DMS 273 (cell line): ENCODE measurements around the gene RNF187.
A peak's percentile ranks its signal among the peaks of the same experiment; 100 is the strongest.
"Not testable (repeated sequence)": the region's sequence is repeated elsewhere in the genome, so short reads cannot be mapped to it uniquely, and the experiment has no call there.

ENCODE experiments used
- DNase-seq: peaks from one replicate; lab custom pipeline; 2025; ENCODE audit not compliant: unreplicated experiment; lab: John Stamatoyannopoulos, UW

The RNF187 gene

GRCh38 chr1:228486596-228487335, 416 bp upstream of the RNF187 start:
- DNase-seq = peak; percentile 93

DNA sequence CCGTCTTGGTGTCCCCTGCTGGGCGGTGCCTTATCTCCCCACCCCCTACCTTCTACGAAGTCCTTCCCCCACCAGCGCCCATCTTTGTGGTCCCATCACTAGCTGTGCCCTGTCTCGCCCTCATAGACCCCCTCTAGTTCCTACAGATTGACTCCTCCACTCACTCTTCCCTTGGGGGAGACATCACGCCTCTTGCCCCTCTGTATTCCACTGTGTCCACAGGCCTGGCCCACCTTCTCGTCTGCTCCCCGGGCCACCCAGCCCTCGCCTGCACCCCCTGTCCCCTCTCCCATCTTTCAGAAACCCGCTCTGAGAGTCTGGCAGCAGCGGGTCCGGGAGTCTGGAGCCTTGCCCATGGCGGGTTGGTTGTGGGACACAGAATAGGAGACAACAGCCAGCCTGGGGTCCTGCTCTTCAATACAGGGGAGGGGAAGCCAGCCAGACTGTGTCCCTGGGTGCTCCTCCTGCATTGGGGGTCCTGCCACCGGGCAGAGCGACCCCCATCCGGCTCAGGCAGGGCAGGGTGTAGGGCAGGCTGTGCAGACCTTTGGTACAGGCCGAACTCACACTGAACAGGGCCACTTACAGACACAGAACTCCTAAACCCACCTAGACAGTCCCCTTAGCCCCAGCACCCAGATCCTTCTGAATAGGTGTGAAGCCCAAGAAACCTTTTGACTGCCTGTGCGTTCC, 1.1 kb downstream of the RNF187 start:
- DNase-seq = peak; percentile 42

- DNase-seq = no peak
Observed at GRCh38 chr1:228488818-228489674, 1.9 kb downstream of the RNF187 start.

GRCh38 chr1:228490120-228491078, 3.2 kb downstream of the RNF187 start:
- DNase-seq = peak; percentile 59

- no peak for DNase-seq
Observed at GRCh38 chr1:228493141-228494043, 6.2 kb downstream of the RNF187 start.

- DNase-seq = no peak
Observed at GRCh38 chr1:228494044-228494353, 6.8 kb downstream of the RNF187 start.

GRCh38 chr1:228494391-228494790, 7.2 kb downstream of the RNF187 start:
- DNase-seq = no peak

DNA sequence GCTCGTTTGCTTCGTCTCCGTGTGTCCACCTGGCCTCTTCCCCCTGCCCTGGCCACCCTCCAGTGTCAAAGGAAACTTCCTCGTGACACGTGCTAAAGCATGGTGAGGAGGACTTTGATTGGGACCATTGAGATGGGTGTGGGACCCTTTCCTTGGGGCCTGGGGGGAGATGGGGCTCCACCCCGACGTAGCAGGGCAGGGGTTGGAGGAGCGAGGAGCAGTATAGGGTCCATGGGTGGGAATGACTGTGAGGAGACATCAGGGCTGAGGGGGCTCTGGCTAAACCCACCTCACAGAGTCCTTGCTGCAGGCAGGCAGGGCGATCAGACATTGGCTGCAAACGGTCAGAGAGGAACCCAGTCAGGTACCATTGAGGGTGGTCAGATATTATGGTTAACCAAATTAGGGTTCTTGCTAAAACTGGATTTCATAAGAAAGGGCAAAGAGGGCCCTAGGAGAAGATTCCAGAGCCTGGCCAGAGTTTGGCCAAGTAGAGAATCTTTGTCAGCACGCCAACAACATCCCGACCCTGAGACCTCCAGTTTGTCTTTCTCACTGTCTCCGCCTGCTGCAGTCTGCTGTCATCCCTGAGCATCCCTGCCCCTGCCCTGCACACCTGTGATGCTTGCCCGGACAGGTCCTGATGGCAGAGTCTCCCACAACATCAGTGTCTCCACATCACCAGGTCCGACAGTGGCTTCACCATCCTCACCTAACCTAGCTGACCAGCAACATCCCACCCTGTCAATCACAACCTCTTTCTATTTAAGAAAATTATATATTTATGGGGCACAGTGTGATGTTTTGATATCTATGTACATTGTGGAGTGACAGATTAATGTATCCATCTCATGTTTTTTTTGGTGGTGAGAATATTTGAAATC, 8.0 kb downstream of the RNF187 start:
- DNase-seq = no peak

DNA sequence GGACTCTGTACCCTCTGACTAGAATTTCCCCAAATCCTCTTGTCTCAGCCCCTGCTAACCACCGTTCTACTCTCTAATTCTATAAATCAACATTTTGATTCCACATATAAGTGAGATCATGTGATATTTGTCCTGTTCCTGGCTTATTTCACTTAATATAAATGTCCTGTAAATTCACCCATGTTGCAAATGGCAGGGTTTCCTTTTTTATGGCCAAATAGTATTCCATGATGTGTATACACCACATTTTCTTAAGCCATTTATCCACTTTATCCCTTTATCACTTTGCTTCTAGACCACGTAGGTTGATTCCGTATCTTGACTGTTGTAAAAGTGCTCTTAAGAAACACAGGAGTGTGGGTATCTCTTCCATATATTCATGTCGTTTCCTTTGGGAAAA, 8.9 kb downstream of the RNF187 start:
- DNase-seq = no peak

DNA sequence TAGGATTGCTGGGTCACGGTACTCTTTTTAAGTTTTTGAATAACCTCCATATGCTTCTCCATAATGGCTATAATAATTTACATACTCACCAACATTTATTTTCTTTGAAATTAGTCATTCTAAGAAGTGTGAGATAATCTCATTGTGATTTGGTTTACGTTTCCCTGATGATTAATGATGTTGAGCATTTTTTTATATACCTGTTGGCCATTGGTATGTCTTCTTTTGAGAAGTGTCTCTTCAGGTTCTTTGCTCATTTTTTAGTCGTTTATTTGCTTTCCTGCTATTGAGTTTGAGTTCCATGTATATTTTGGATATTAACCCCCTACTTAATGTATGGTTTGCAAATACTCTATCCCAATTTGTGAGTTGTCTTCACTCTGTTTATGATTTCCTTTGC, 9.3 kb downstream of the RNF187 start:
- DNase-seq = no peak

GRCh38 chr1:228497206-228497605, 10.0 kb downstream of the RNF187 start:
- no peak for DNase-seq

GRCh38 chr1:228497817-228498216, 10.6 kb downstream of the RNF187 start:
- DNase-seq = no peak

DNA sequence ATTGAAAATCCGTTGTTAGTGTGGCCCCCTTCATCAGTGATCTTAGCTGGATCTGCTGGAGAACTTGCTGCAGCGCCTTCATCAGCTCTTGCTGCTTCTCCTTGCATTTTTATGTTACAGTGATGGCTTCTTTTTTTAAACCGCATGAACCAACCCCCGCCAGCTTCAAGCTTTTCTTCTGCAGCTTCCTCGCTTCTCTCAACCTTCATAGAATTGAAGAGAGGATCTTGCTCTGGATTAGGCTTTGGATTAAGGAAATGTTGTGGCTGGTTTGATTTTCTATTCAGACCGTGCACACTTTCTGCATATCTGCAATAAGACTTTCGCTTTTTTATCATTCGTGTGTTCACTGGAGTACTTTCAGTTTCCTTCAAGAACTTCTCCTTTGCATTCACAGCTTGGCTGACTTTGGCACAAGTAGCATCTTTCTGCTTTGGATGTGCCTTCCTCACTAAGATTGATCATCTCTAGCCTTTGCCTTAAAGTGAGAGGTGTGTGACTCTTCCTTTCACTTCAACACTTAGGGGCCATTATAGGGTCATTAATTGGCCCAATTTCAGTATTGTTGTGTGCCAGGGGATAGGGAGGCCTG, 13.1 kb downstream of the RNF187 start:
- DNase-seq = no peak

DNA sequence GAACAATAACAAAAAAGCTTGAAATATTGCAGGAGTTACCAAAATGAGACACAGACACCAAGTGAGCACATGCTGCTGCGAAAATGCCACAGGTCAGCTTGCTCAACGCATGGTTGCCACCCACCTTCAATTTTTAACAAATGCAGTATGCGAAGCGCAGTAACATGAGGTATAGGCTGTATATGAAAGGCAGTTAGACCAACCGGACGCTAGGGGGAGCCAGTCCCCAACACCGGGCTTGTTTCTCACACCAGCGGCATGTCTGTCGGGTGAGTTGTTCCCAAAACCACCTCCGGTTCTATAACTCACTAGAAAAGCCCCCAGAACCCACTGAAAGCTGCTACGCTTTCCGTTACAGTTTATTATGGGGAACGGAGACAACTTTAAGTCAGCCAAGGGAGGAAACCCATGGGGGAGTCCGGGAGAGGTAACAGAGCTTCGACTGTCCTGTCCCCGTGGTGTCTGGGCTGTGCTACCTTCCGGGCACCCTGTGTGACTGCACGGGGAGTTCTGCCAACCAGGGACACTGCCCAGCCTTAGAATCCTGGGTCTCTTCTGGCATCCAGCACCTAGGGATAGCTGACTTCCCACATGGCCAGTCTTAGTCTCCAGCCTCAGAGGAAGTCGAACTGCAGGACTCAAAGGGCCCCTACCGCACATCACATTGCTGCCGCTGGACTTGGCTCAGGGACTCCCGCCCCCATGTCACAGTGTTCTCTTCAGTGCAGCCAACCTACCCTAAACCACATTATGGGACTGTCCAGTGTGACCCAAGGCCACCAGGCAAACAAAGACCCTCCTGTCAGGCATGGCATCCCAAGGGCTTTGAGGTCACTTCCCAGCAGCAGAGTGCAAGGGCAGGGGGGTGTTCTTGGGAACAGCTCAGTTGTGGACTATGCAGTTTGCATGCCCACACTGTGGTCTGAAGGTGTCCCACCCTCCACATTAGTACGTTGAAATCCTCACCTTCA, 14.0 kb downstream of the RNF187 start:
- DNase-seq = peak; percentile 91

GRCh38 chr1:228502522-228502921, 15.3 kb downstream of the RNF187 start:
- DNase-seq = no peak

- not testable (repeated sequence) for DNase-seq
Observed at GRCh38 chr1:228505944-228506343, 18.8 kb downstream of the RNF187 start.

GRCh38 chr1:228507961-228508652, 20.9 kb downstream of the RNF187 start:
- no peak for DNase-seq
